ENCODE data around the gene RNF175.

Gene RNF175

GRCh38 chr4:153759407-153760316, at the start of gene RNF175:
Gene RNF175, minus strand, starts transcription at chr4:153760024. Its CDS starts 162 bp downstream, at chr4:153759862.
- peaks cover 57% of the 10 kb centered on the region for H3K27me3 Mint-ChIP-seq
- no peaks in the 10 kb centered on the region for H3K4me1 Mint-ChIP-seq
- ATAC-seq, result peak; percentile 6
- peak within 1 kb of the TSS; percentile 51 for H3K4me3 Mint-ChIP-seq
- no peak within 1 kb of the TSS for H3K27ac Mint-ChIP-seq
- H3K9me3 Mint-ChIP-seq, result peaks cover 2% of the 10 kb centered on the region
- no peaks in the 10 kb centered on the region for H3K36me3 Mint-ChIP-seq

GRCh38 chr4:153809307-153809706, 49.5 kb upstream of the RNF175 start:
- peak; percentile 65 for ATAC-seq
- peak overlapping the region; percentile 51 for H3K27ac Mint-ChIP-seq
- H3K4me1 Mint-ChIP-seq, result peaks cover 12% of the 10 kb centered on the region
- H3K9me3 Mint-ChIP-seq, result peaks cover 3% of the 10 kb centered on the region
- no peaks in the 10 kb centered on the region for H3K36me3 Mint-ChIP-seq
- peaks cover 30% of the 10 kb centered on the region for H3K27me3 Mint-ChIP-seq
- no peak overlapping the region for H3K4me3 Mint-ChIP-seq

- Mint-ChIP-seq H3K9me3 (peaks cover 3% of the 10 kb centered on the region), H3K27me3 (peaks cover 25% of the 10 kb centered on the region), H3K27ac (no peak overlapping the region), H3K36me3 (no peaks in the 10 kb centered on the region), H3K4me3 (no peak overlapping the region), H3K4me1 (peaks cover 12% of the 10 kb centered on the region)
- no peak for ATAC-seq
Measured at GRCh38 chr4:153808175-153808574, 48.4 kb upstream of the RNF175 start.

- Mint-ChIP-seq H3K27me3 (peaks cover 25% of the 10 kb centered on the region), H3K4me1 (peaks cover 12% of the 10 kb centered on the region), H3K9me3 (peaks cover 3% of the 10 kb centered on the region), H3K36me3 (no peaks in the 10 kb centered on the region), H3K4me3 (no peak overlapping the region), H3K27ac (no peak overlapping the region)
- ATAC-seq, result no peak
Measured at GRCh38 chr4:153806073-153806472, 46.2 kb upstream of the RNF175 start.

- Mint-ChIP-seq H3K36me3 (no peaks in the 10 kb centered on the region), H3K27me3 (peaks cover 25% of the 10 kb centered on the region), H3K27ac (no peak overlapping the region), H3K4me3 (no peak overlapping the region), H3K4me1 (peaks cover 5% of the 10 kb centered on the region), H3K9me3 (no peaks in the 10 kb centered on the region)
- no peak for ATAC-seq
Measured at GRCh38 chr4:153804722-153805121, 44.9 kb upstream of the RNF175 start.

- H3K27ac Mint-ChIP-seq, result no peak overlapping the region
- H3K4me1 Mint-ChIP-seq, result no peaks in the 10 kb centered on the region
- ATAC-seq, result no peak
- peaks cover 25% of the 10 kb centered on the region for H3K27me3 Mint-ChIP-seq
- no peaks in the 10 kb centered on the region for H3K36me3 Mint-ChIP-seq
- no peak overlapping the region for H3K4me3 Mint-ChIP-seq
- no peaks in the 10 kb centered on the region for H3K9me3 Mint-ChIP-seq
Measured at GRCh38 chr4:153799694-153800074, 39.9 kb upstream of the RNF175 start.

GRCh38 chr4:153798901-153799693, 39.3 kb upstream of the RNF175 start:
- no peaks in the 10 kb centered on the region for H3K9me3 Mint-ChIP-seq
- ATAC-seq, result no peak
- no peaks in the 10 kb centered on the region for H3K36me3 Mint-ChIP-seq
- H3K27ac Mint-ChIP-seq, result no peak overlapping the region
- peaks cover 31% of the 10 kb centered on the region for H3K27me3 Mint-ChIP-seq
- H3K4me3 Mint-ChIP-seq, result no peak overlapping the region
- no peaks in the 10 kb centered on the region for H3K4me1 Mint-ChIP-seq

GRCh38 chr4:153798420-153798819, 38.6 kb upstream of the RNF175 start:
- no peak overlapping the region for H3K27ac Mint-ChIP-seq
- no peaks in the 10 kb centered on the region for H3K9me3 Mint-ChIP-seq
- H3K36me3 Mint-ChIP-seq, result no peaks in the 10 kb centered on the region
- H3K4me3 Mint-ChIP-seq, result no peak overlapping the region
- no peak for ATAC-seq
- H3K27me3 Mint-ChIP-seq, result peaks cover 38% of the 10 kb centered on the region
- H3K4me1 Mint-ChIP-seq, result no peaks in the 10 kb centered on the region

- no peak for ATAC-seq
- Mint-ChIP-seq H3K36me3 (no peaks in the 10 kb centered on the region), H3K9me3 (no peaks in the 10 kb centered on the region), H3K27me3 (peaks cover 82% of the 10 kb centered on the region), H3K4me1 (peaks cover 39% of the 10 kb centered on the region), H3K27ac (no peak overlapping the region), H3K4me3 (no peak overlapping the region)
Measured at GRCh38 chr4:153794006-153794405, 34.2 kb upstream of the RNF175 start.

- no peaks in the 10 kb centered on the region for H3K9me3 Mint-ChIP-seq
- H3K27me3 Mint-ChIP-seq, result peaks cover 87% of the 10 kb centered on the region
- no peaks in the 10 kb centered on the region for H3K36me3 Mint-ChIP-seq
- peak overlapping the region; percentile 68 for H3K4me3 Mint-ChIP-seq
- H3K27ac Mint-ChIP-seq, result no peak overlapping the region
- peak; percentile 28 for ATAC-seq
- peaks cover 50% of the 10 kb centered on the region for H3K4me1 Mint-ChIP-seq
Measured at GRCh38 chr4:153792618-153793247, 32.9 kb upstream of the RNF175 start.

- Mint-ChIP-seq H3K36me3 (no peaks in the 10 kb centered on the region), H3K4me1 (peaks cover 53% of the 10 kb centered on the region), H3K9me3 (no peaks in the 10 kb centered on the region), H3K4me3 (peak overlapping the region; percentile 78), H3K27ac (no peak overlapping the region), H3K27me3 (peaks cover 94% of the 10 kb centered on the region)
- no peak for ATAC-seq
Measured at GRCh38 chr4:153791746-153792617, 32.2 kb upstream of the RNF175 start.

GRCh38 chr4:153790962-153791551, 31.2 kb upstream of the RNF175 start:
- H3K4me1 Mint-ChIP-seq, result peaks cover 53% of the 10 kb centered on the region
- no peaks in the 10 kb centered on the region for H3K9me3 Mint-ChIP-seq
- peak overlapping the region; percentile 78 for H3K4me3 Mint-ChIP-seq
- no peak for ATAC-seq
- H3K27ac Mint-ChIP-seq, result no peak overlapping the region
- no peaks in the 10 kb centered on the region for H3K36me3 Mint-ChIP-seq
- peaks cover 95% of the 10 kb centered on the region for H3K27me3 Mint-ChIP-seq

- Mint-ChIP-seq H3K4me1 (peaks cover 53% of the 10 kb centered on the region), H3K36me3 (no peaks in the 10 kb centered on the region), H3K4me3 (peak overlapping the region; percentile 16), H3K27ac (no peak overlapping the region), H3K9me3 (no peaks in the 10 kb centered on the region), H3K27me3 (peaks cover 99% of the 10 kb centered on the region)
- ATAC-seq, result no peak
Measured at GRCh38 chr4:153790500-153790865, 30.7 kb upstream of the RNF175 start.

- no peak for ATAC-seq
- H3K4me1 Mint-ChIP-seq, result peaks cover 53% of the 10 kb centered on the region
- H3K4me3 Mint-ChIP-seq, result peak overlapping the region; percentile 34
- H3K27me3 Mint-ChIP-seq, result peaks cover 94% of the 10 kb centered on the region
- no peaks in the 10 kb centered on the region for H3K36me3 Mint-ChIP-seq
- H3K9me3 Mint-ChIP-seq, result no peaks in the 10 kb centered on the region
- H3K27ac Mint-ChIP-seq, result no peak overlapping the region
Measured at GRCh38 chr4:153789741-153790499, 30.1 kb upstream of the RNF175 start.

Measured in stimulated activated memory B cell treated with anti-CD40 and anti-IgM and Interleukin-4, amounts not matched to agents 10 μg/mL and 1 μg/mL and 100 μg/mL, for 72 hours (primary cell).